HG03103 (cell line): ENCODE data around the gene LEP.
"Not testable (repeated sequence)": the region's sequence is repeated elsewhere in the genome, so short reads cannot be mapped to it uniquely, and the experiment has no call there.

ENCODE experiments used
- ATAC-seq: cut with Tn5 transposase; IDR thresholded peaks from one replicate; pipeline ENCODE4 v1.9.1; 2021; ENCODE audit warnings: low read depth; ENCODE audit not compliant: unreplicated experiment

The LEP gene

DNA sequence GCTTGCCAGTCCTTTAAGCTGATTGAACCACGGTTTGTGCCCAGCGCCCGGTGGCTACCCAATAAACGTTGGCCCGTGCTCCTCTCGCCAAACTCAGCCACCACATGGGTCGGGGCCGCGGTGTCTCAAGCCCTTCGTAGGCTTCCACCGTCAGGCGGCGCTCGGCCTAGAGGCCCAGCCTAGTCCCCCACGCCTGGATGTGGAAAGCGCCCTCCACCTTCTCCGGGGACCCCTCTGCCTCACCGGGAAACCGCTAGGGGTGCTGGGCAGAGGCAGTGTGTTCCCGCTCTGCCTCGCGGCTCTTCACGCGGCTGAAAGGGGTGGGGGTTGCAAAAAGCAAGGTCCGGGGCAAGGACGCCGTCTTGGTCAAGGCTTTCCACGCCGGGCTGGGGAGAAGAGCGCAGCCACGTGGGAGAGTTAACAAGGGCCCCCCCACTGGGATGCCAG lies 29.8 kb downstream of the LEP start:
- no peak for ATAC-seq

DNA sequence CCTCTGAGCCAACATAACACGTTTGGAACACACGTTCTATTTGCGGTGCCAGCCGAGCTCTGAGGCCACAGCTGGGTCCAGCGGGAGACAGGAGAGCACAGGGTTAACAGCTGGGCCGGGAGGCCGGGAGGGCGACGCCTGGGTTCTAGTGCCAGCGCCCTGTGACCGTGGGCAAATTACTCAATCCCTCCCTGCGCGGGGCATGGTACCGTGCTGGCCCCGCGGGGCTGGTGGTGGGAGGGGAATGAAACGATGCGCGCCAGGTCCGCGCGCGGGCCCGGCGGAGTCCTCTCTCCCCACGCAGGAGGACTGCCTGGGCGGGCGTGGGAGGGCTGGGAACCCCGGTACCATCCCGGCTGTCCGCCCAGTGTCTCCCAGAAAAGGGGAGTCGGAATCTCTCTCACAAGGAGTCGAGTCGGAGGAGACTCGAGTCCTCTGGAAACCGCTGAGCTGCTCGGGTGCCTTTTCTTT lies 30.4 kb downstream of the LEP start:
- ATAC-seq: no peak

DNA sequence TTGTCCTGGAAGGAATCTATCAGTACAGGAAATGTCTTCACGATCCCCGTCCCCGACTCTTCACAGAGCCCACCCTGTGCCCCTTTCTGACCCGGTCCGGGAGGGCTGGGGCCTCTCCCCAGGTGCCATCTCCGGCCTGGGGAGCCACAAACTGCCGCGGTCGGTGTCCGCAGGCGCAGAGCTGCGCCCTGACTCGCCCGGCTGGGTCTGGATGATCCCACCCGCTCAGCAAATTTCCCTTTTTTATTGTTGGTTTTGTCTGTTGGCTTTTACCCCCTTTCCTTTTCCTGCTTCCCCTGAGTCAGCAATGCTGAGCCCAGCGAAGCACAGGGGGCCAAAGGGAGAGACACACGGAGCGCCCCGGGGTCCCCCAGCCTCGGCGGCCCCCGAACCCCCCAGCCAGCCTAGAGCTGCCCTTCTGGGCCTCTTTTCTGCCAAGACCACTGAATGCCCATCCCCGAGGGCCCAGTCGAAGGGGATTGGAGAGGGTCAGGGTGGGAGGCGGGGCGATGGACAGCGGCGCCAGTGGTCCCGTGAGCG lies 30.9 kb downstream of the LEP start:
- ATAC-seq: no peak

DNA sequence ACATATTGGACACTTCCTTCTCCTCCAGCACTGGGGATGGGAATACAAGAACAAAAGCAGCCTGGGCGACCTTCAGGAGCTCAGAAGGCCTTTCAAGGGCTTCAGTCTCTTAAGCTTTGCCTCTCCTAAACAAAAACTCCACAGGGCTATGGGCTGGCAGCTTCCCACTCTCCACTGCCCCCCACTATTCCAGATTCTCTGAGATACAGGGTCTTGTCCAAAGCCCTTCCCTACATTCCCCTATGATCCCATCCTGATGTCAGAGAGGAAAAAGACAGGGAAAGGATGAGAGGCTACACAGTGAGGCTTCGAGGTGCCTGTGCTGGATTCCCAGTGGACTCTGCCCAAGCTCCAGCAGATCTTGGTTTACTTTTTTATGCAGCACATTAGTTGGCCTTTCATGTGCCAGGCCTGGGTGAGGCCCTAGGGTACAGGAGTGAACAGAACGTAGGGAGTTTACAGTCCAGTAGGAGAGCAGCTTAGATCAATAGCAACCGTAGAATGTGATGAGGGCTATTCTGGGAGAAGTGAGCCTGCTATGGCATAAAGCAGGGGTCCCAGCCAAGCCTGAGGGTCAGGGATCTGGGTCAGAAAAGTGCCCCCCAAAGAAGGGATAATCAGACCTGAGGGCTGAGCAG lies 33.3 kb downstream of the LEP start:
- ATAC-seq: no peak

DNA sequence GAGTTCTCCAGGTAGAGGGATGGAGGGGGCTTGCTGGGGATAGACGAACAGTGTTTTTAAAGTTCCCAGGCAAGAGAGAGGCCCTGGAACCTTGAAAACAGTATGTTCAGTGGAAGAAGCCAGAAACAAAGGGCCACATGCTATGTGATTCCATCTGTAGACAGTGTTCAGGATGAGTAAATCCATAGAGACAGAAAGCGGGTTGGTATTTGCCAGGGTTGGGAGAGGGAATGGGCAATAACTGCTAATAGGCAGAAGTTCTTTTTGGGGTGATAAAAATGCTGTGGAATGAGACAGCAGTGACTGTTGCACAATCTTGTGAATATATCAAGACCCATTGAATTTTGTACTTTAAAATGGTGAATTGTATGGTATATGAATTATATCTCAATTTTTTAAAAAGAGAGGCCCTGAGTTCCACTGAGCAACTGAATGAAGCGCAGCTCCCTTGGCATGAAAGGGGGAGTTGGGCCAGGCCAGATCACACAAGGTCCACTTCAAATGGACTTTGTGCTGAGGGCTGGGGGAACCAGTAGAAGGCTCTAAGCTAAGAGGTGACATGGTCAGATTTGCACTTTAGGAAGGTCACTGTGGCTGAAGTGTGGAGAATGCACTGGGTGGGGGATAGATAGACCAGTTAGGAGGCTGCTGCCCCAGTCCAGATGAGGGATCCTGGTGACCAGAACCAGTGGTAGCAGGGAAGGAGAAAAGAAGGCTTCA lies 34.0 kb downstream of the LEP start:
- ATAC-seq: no peak

DNA sequence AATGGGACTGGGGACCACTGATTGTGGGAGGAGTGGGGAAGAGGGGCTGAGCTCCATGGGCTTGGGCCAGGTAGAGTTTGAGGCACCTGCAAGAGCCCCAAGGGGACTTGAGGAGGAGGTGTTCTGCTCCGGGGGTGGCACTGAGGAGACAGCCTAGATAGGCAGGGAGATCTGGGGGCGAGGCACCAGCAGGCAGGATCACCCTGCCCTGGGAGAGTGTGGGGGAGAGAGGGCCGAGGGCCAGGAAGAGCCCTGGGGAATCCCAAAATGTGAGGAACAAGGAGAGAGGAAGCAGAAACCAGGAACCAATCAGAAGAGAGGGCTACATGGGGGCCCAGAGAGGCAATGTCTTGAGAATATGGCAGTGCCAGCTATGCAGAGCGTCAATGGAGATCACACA lies 34.6 kb downstream of the LEP start:
- ATAC-seq: no peak

DNA sequence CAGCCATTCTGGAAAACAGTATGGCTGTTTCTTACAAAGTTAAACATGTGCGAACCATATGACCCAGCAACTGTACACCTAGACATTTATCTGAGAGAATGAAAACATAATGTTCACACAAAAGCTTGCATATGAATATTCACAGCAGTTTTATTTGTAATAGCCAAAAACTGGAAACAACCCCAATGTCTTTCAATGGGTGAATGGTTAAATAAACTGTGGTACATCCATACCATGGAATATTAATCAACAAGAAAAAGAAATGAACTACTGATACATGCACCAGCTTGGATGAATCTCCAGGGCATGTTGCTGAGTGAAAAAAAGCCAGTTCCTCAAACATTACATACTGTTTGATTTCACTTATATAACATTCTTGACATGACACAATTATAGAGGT lies 37.3 kb downstream of the LEP start:
- no peak for ATAC-seq

DNA sequence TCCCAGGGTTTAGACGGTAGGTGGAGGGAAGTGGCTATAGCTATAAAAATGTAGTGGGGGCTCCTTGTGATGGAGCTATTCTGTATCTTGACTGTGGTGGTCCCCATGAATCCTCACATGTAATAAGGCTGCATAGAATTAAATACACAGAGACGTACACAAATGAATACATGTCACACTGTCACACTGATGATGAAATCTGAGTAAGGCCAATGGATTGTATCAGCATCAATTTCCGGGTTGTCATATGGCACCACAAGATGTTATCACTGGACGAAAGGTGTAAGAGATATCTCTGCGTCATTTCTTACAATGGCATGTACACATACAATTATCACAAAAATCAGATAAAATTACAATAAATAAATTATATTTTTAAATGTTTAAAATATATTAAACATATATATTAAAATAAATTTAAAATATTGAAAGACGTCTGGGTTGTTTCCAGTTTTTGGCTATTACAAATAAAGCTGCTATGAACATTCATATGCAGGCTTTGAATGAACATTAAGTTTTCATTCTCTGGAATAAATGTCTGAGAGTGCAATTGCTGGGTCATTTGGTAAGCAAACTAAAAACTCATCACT lies 38.1 kb downstream of the LEP start:
- no peak for ATAC-seq

DNA sequence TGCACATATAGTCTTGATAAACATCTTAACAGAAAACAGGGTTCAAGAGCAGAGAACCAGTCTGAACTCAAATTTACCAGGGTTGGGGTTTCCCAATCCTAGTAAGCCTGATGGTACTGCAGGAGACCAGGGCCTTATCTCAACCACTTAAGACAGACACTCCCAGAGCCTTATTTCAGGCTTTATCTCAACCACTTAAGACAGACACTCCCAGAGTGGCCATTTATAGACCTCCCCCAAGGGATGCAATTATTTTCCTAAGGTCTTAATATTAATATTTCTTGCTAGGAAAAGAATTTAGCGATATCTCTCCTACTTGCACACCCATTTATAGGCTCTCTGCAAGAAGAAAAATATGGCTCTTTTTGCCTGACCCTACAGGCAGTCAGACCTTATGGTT lies 39.4 kb downstream of the LEP start:
- ATAC-seq: not testable (repeated sequence)

DNA sequence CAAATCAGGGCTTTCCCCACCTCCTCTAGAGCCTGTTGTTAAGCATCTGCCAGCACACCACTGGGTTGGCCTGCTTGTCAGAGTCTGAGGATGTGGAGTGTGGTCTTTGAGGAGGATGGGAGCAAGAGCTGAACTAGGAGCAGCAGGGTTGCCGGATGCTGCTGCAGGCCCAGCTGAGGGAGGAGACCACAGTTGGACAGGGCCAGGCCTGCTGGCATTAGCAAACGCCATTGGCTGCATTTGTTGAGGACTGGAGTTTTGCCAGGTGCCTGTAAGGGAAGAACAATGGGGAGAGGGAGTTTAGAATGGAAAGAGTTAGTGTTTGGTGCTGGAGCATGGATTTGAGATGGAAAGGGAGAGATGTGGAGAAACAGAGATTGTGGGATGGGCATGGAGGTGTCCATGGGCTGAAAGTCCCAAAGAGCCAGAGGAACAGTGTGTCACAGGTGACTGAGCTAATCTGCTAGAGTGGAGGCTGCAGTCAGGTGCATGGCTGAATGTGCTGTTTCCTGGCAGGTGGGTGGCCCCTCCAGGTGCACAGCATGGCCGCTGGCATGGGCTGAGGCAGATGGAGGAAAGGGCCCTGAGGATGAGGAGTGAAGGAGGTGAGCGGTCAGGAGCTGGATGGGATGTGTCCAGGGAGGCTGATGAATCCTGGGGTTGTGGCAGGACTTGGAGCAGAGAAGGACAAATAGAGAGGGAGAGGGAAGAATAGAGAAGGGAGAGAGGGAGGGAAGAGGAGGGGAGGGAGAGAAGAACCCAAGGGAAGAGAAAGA lies 40.7 kb downstream of the LEP start:
- no peak for ATAC-seq

DNA sequence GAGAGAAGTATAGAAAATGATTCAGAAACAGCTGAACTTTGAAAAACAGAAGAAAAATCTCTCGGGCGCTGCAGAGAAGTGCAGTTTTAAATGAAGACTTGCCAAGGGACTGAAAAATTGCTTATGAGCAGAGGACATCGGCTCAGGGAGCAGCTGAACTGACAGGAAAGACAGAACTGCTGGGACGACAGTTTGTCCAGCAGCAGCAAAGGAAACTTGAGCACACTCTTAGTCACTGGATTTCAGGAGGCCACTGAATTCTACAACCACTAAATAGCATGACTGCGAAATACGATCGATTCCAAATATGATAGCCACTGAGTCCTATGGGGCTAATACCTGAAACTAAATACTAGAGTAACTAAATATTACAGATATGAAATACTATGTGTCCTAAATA lies 43.0 kb downstream of the LEP start:
- no peak for ATAC-seq

DNA sequence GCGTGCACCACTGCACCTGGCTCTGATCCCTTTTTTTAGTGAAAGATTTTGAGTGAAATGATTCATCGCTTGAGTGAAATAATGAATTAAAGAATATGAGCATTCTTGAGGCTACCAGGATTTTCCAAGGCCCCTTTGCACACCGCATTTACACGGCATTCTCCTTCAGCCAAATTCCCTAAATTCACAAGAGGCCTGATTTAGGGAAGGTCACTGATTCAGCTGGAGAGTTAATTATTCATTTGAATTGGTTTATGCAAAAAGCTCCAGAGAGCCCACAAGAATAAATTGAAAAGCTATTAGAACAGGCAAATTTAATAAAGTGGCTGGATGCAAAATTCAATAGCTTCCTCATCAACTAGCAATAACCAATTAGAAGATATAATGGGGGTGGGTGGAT lies 46.5 kb downstream of the LEP start:
- ATAC-seq: no peak

DNA sequence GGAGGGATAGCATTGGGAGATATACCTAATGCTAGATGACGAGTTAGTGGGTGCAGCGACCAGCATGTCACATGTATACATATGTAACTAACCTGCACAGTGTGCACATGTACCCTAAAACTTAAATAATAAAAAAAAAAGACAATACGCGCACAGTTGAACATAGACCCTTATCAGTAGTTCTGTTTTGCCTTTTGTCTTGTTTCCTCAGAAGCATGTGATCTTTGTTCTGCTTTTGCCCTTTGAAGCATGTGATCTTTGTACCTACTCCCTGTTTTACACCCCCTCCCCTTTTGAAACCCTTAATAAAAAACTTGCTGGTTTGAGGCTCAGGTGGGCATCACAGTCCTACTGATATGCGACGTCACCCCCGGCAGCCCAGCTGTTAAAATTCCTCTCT lies 56.9 kb downstream of the LEP start:
- not testable (repeated sequence) for ATAC-seq

DNA sequence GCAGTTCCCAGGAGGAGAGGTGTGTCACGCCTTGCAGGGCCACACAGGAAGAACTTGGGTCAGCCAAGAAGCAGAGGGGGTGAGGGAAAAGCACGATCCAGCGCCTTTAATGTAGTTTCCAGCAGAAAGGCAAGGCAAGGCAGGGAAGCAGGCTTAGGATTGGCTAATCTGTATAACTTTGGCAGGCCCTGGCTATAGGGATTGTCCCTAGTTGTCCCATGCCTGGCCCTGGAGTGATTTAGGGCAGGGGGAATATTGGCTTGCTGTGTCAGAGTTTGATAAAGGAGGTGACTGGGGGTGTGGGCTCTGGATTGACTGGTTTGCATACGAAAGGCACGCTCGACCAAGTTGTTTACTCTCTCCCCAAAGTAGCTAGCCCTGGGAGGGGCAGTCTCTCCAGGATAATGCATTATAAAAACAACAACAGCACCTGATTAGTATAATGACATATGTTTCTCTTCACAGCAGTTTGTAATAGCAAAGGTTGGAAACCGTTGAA lies 58.1 kb downstream of the LEP start:
- ATAC-seq: no peak

DNA sequence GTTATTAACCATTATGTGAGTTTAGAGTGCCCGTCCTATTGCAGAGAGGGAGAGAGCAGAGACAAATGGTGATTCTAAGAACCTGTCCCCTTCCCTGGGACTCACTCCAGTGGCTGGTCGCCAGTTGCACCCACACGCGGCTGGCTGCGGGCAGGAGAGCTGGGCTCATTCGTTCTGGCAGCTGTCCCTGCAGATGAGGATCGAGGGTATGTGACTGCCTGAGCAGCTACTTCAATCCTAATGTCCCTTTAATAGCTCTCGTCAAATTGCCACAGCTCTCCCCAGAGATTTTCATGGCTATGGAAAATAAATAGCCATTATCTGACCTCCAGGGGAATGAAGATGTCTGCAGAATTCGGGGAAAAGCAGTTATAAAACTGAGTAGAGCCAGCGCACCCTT lies 61.1 kb downstream of the LEP start:
- no peak for ATAC-seq

DNA sequence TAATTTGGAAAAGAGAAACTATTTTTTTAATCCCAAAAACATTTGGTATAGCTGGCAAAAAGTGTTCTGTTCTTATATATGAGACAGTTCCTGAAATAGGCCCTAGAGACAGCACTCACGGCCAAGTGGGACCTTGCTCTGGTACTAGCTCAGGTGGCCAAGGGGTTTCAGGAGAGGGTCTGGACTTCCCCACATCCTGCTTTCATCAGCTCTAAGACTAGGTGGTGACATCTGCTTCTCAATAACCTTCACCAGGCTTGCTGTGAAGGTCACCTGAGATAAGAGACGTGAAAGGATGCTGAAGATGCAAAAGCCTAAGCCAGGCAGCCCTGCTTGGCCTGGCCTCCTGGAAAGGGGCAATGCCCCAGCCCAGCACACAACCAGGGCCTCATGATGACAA lies 62.1 kb downstream of the LEP start:
- ATAC-seq: no peak

DNA sequence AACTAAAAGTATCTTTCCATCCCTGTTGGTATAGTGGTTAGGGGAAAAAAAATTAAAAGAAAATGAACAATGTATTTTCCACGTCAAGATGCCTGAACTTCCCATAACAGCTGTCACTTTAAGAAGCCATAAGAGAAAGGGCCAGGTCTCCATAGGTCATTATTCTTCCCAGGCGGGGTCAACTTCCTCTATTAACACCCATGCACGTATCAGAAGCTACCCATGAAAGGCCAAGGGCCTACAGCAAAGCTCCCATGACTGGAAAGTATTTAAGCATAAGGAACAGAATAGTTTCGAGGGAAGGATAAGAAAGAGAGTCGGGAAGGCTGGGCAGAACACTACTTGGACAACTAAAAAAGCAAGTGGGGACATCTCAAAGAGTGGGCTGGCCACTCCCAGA lies 62.6 kb downstream of the LEP start:
- no peak for ATAC-seq

DNA sequence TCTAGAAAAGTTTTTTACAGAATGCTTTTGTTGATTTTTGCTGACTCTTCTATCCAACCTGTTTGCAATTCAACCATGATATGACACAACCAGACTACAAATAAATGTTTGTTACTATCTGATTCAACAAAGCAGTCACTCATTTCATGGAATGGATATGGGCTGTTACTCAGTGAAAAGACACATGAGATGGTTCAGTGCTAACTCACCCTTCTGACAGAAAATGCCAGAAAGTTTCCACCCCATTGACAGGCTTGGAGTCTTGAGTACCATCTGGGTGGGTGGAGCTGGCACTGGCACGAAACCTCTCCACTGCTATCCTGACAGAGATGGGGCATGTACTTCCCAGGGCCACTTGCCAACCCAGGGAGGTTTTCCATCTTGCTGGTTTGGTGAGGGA lies 63.1 kb downstream of the LEP start:
- no peak for ATAC-seq

DNA sequence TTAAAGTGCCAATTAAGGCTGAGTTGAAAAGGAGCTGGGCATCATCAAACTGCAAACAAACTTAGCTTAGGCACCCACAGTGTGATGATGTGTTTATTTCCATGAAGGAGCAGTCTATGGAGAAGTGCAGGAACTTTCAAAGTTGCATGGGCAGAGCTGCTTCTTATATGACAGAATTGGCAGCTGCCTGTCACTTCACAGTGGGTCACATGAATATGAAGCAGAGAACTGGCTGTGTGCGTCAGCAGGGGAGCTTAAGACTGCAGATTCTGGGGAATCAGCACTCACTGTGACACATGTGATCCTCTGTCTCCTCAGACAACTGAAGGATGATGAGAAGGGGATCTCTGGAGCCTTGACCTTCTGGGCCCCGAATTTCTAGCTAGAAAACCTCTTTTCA lies 66.0 kb downstream of the LEP start:
- no peak for ATAC-seq
